Lower leg skin (tissue), 4 donors: ENCODE measurements around the gene ANKRD37. TPM values are rescaled to one million over a fixed set of nuclear protein-coding genes. Genes with fewer than 3 reads are reported as not detected.

ENCODE experiments used
- DNase-seq, 2 donors: peaks; one replicate each; pipeline ENCODE4 v3.0.0-alpha.2; 2019; ENCODE audit warnings: low spot score in 2 of 2
- H3K4me3 ChIP-seq: fragments of 200-600 bp; sonication (generic); 2 replicates; pipeline ENCODE4 v1.5.1; 2017; ENCODE audit warnings: mild to moderate bottlenecking, low read depth; ENCODE audit not compliant: poor library complexity, severe bottlenecking
- POLR2A ChIP-seq, 2 donors: fragments of 450-650 bp; IDR thresholded peaks; one replicate each; pipeline ENCODE4 v1.6.1; 2016 to 2017; ENCODE audit warnings: antibody characterized with exemption in 2 of 2, mild to moderate bottlenecking in 1 of 2, moderate library complexity in 1 of 2
- WGBS, 2 donors: methylation state at CpG; one replicate each; pipeline ENCODE4 v1.1.5; 2018; 5-methylcytosine and 5-hydroxymethylcytosine counted together
- intact Hi-C: fragments of 100-400 bp; cut with DNase I; formaldehyde crosslinking; loops from one replicate; pipeline ENCODE4 v1.15.0; 2023; ENCODE audit warnings: low total_unique reads
- total RNA-seq, 4 donors: library from RNA; depleted of rRNA; stranded (reverse); fragments of >200 nt; gene quantifications; one replicate each; pipeline ENCODE4 v1.1.0, GENCODE V29; 2016
- TF ChIP-seq, protein P1 (sequence below), 3 donors: fragments of 450-650 bp; IDR thresholded peaks; one replicate each; pipeline ENCODE4 v1.5.1; 2016; ENCODE audit warnings: antibody characterized with exemption in 3 of 3, mild to moderate bottlenecking in 3 of 3, moderate library complexity in 2 of 3

The ANKRD37 gene
- total RNA-seq, 4 donors from 2014 or later: 16.1 to 30.8 (median 22.1) TPM

- TF ChIP-seq, protein P1, sequence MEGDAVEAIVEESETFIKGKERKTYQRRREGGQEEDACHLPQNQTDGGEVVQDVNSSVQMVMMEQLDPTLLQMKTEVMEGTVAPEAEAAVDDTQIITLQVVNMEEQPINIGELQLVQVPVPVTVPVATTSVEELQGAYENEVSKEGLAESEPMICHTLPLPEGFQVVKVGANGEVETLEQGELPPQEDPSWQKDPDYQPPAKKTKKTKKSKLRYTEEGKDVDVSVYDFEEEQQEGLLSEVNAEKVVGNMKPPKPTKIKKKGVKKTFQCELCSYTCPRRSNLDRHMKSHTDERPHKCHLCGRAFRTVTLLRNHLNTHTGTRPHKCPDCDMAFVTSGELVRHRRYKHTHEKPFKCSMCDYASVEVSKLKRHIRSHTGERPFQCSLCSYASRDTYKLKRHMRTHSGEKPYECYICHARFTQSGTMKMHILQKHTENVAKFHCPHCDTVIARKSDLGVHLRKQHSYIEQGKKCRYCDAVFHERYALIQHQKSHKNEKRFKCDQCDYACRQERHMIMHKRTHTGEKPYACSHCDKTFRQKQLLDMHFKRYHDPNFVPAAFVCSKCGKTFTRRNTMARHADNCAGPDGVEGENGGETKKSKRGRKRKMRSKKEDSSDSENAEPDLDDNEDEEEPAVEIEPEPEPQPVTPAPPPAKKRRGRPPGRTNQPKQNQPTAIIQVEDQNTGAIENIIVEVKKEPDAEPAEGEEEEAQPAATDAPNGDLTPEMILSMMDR (IDR thresholded peaks at IDR 0.05): no peak
- no peak for TF ChIP-seq POLR2A (IDR thresholded peaks at IDR 0.05)
- H3K4me3 ChIP-seq: no peak overlapping the region
- intact Hi-C loops: no loop called here
- no peak for DNase-seq
- WGBS, 2 donors: 89 to 90% methylated on average over 6 of the region's 6 CpGs
Measured at GRCh38 chr4:185405296-185405999, 8.8 kb downstream of the ANKRD37 start.

DNA sequence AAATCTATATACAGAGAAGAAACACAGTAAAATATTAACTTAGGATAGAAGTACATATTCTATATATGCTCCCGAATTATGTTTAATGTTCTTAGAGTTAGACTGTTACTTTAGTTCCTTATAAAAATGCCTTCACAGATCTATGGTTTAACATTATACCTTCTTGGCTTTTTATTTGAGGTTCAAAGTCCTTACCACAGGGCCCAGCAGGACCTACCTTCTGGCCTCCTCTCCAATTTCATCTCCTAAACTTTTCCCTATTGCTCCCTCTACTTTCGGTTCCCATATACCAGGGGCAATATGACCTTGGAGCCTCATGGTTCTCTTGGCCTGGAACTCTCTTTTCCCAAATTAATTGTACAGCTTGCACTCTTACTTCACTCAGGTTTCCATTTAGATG, 11.8 kb downstream of the ANKRD37 start:
- WGBS, 2 donors: 97 to 99% methylated on average over 2 of the region's 2 CpGs
- intact Hi-C loops: no loop called here
- TF ChIP-seq, protein P1 (IDR thresholded peaks at IDR 0.05): no peak
- no peak for TF ChIP-seq POLR2A (IDR thresholded peaks at IDR 0.05)
- no peak for DNase-seq
- H3K4me3 ChIP-seq: no peak overlapping the region

GRCh38 chr4:185411849-185412248, 15.2 kb downstream of the ANKRD37 start:
- 78 to 81% methylated on average over 5 of the region's 5 CpGs for WGBS, 2 donors
- DNase-seq: no peak
- TF ChIP-seq, protein P1 (IDR thresholded peaks at IDR 0.05): no peak
- TF ChIP-seq POLR2A (IDR thresholded peaks at IDR 0.05): no peak
- no peak overlapping the region for H3K4me3 ChIP-seq
- intact Hi-C loops: no loop called here

- DNase-seq: no peak
- WGBS, 2 donors: 87 to 90% methylated on average over 5 of the region's 5 CpGs
- TF ChIP-seq POLR2A (IDR thresholded peaks at IDR 0.05): no peak
- TF ChIP-seq, protein P1 (IDR thresholded peaks at IDR 0.05): no peak
- intact Hi-C loops: no loop called here
- H3K4me3 ChIP-seq: no peak overlapping the region
Measured at GRCh38 chr4:185412412-185412811, 15.8 kb downstream of the ANKRD37 start.

- intact Hi-C loops: no loop called here
- H3K4me3 ChIP-seq: no peak overlapping the region
- TF ChIP-seq POLR2A (IDR thresholded peaks at IDR 0.05): no peak
- TF ChIP-seq, protein P1 (IDR thresholded peaks at IDR 0.05): no peak
- no peak for DNase-seq
Measured at GRCh38 chr4:185416955-185417354, 20.3 kb downstream of the ANKRD37 start.
